ENCODE measurements around the gene OR2AG1.
A peak's percentile ranks its signal among the peaks of the same experiment; 100 is the strongest.
"Not testable (repeated sequence)": the region's sequence is repeated elsewhere in the genome, so short reads cannot be mapped to it uniquely, and the experiment has no call there.

Gene OR2AG1

GRCh38 chr11:6794639-6795038, 11.8 kb downstream of the OR2AG1 start:
- DNase-seq: no peak

- no peak for DNase-seq
Observed at GRCh38 chr11:6799402-6799801, 16.6 kb downstream of the OR2AG1 start, which contains the start of gene OR6A2. OR6A2 (minus strand) TSS chr11:6799689; CDS start chr11:6795708, 3,981 bp downstream.

DNA sequence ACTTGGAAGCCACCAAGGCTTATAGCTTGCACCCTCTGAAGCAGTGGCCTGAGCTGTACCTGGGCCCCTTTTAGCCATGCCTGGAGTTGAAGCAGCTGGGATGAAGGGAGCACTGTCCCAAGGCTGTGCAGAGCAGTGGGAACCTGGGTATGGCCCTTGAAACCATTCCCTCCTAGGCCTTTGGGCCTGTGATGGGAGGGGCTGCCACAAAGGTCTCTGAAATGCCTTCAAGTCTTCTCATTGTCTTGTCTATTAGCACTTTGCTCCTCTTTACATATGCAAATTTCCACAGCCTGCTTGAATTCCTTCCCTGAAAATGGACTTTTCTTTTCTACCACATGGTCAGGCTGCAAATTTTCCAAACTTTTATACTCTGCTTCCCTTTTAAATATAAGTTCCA, 18.3 kb downstream of the OR2AG1 start:
- DNase-seq: not testable (repeated sequence)

DNA sequence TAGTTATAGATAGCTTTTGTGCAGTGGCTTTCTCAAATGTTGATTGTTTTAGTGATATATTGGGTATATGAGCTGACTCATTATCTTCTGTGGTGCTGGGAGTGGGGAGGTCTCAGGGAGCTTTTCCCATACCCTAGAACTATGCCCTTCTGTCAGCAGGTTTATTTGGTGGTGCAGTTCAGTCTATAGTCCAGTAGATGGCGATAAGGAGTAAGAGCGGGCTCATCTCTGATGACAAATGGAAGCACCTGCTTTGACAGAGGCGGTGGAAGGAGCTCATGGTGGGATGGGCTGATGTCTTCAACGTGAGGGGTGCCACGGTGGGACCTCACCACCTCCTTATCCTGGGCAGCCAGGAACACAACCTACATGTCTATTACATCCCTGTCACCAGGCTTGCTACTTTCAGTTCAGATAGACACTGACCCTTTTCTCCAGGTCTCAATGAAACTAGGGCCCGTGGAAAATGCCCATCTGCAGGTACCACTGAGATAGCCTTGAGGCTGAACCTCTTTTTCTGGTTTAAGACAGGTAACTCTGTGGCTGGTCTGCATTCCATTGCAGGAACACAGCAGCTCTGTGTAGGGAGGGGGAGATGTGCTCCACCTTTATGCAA, 29.7 kb downstream of the OR2AG1 start:
- peak; percentile 3 for DNase-seq

DNA sequence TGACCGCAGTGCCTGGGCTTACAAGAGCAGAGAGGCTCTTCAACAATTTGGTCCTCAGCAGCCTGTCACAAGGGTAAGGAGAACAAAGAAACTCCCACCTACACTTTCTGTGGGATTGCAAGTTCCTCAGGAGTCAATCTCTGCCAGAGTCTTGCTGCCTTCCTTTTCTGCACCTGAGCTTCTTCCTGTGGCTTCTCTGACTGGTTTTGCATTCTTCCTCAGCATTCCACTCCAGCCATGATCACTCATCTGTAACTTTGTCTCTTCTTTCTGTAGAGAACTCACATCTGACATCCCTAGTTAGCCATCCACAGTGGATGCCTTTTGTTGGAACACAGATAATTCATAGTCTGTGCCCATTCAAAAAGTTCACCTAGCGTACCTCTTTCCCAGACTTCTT, 30.8 kb downstream of the OR2AG1 start:
- no peak for DNase-seq

- DNase-seq: no peak
Observed at GRCh38 chr11:6817694-6818093, 34.9 kb downstream of the OR2AG1 start.

- no peak for DNase-seq
Observed at GRCh38 chr11:6818967-6819366, 36.1 kb downstream of the OR2AG1 start.

GRCh38 chr11:6824136-6824823, 41.5 kb downstream of the OR2AG1 start:
- no peak for DNase-seq

DNA sequence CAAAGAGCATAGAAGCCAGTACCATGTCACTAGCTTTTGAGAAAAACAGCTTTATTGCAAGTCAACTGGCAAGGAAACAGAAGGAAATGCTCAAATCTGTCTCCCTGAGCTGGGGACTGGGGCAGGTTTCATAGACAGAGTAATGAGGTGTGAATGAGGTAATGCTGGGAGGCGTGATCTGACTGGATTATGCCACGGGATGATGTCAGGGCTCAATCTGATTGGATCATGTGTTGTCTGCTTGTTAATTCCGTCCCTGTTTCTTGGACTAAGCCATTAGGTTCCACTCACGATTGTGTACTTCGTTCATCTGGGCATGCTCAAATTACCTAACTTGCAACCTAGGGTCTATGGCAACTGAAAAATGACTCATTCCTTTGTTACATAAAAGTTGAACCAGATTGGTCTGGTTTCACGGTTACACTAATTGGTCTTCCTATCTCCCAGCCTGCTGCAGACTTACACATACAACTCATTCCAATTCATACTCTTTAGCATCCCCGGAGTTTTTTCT, 42.5 kb downstream of the OR2AG1 start:
- DNase-seq: no peak

GRCh38 chr11:6828103-6828502, 45.3 kb downstream of the OR2AG1 start:
- DNase-seq: no peak

DNA sequence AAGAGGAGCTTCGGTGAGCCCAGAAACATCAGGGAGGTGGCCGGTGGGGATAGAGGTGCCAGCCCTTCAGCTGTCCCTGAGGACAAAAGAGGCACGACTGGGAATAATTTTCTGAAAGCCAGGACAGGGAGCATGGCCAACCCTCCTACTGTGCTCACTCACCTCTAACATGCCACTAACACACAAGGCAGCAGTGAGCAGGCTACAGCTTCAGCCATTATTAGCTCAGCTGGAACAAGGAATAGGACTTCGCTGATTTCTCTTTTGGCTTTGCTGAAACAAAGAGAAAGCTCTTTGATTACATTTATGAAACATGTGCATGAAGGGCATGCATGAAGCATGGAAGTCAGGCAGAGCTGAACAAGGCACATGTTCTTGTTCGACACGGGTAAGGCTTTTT, 50.5 kb downstream of the OR2AG1 start:
- DNase-seq: no peak

DNA sequence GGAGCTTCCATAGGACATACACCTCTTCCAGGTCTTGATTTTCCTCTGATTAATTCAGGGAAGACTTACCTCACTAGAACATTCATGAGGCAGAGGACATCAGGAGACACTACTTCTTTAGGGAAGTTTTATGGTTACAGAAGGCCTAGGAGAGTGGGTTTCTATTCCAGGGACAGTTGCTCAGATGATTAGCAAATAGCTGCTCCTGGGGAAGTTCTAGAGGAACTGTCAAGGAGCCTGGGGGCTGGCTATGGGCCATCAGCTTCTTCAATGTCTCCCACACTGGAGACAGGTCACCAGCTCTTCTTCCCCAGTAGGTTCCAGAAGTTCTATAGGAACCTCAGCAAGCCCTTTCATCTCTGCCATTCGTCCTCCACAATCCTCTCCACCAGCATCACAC, 51.2 kb downstream of the OR2AG1 start:
- no peak for DNase-seq

Measured in effector CD4-positive, alpha-beta T cell (primary cell).